GM12892 (cell line): Measurements from ENCODE around the gene ZDHHC22. TPM values are rescaled to one million over a fixed set of nuclear protein-coding genes. Genes with fewer than 3 reads are reported as not detected.

ENCODE experiments used
- DNase-seq: peaks from one replicate; pipeline ENCODE4 v3.0.0; 2011; ENCODE audit not compliant: insufficient read length
- FAIRE-seq: peaks from 2 replicates; lab custom pipeline; 2011; peaks lifted over from hg19 to GRCh38; lab: Jason Lieb, UNC
- POLR2A ChIP-seq: IDR thresholded peaks from 2 replicates; pipeline ENCODE4 v1.6.1; 2011; ENCODE audit warnings: low read depth, low read length, control low read depth
- POLR2AphosphoS5 ChIP-seq: IDR thresholded peaks from 2 replicates; pipeline ENCODE4 v1.6.1; 2011; ENCODE audit warnings: low read depth, low read length, control low read depth
- TAF1 ChIP-seq: IDR thresholded peaks from 2 replicates; pipeline ENCODE4 v1.6.1; 2011; ENCODE audit warnings: low read depth, mild to moderate bottlenecking, control low read depth, low read length, borderline replicate concordance
- polyA plus RNA-seq: library from polyadenylated mRNA; unstranded; fragments of >200 nt; gene quantifications from one replicate; pipeline ENCODE4 v1.2.1, GENCODE V29; 2012; ENCODE audit warnings: missing spikeins, inconsistent platforms; ENCODE audit not compliant: missing spikeins

ZDHHC22 gene
- polyA plus RNA-seq: not detected

- FAIRE-seq (no peak), DNase-seq (no peak)
Observed at GRCh38 chr14:77141214-77142004, at the start of gene ZDHHC22. Gene ZDHHC22, minus strand, starts transcription at chr14:77141791. Its CDS starts 2,053 bp downstream, at chr14:77139738.

GRCh38 chr14:77190977-77191376, 49.4 kb upstream of the ZDHHC22 start:
- FAIRE-seq: no peak
- no peak for TF ChIP-seq POLR2A
- no peak for TF ChIP-seq POLR2AphosphoS5
- no peak for TF ChIP-seq TAF1

More at GRCh38 chr14:77141214-77142004, at the start of gene ZDHHC22:
- TF ChIP-seq POLR2AphosphoS5: no peak
- no peak for TF ChIP-seq TAF1
- TF ChIP-seq POLR2A: no peak

DNA sequence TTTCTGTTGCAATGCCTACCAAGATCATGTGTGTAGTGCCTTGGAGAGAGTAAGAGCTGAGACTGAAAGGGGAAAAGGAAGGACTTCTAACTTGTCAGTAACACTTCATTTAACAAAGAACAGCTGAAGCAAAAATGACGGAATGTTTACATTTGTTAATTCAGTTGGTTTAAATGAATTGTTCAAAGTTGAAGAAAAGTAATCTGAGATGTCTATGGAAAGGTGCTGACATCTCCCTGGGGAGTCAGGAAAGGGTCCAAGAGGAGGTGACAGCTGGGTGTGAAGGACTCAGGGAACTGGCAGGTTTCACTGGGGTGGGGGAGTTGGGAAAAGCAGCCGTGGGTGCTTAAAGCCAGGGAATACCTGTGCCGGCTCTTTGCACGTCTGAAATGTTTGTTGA, 47.9 kb upstream of the ZDHHC22 start:
- TF ChIP-seq TAF1 (no peak), POLR2AphosphoS5 (no peak), POLR2A (no peak)
- no peak for DNase-seq
- no peak for FAIRE-seq

More at GRCh38 chr14:77190977-77191376, 49.4 kb upstream of the ZDHHC22 start:
- DNase-seq: no peak

- DNase-seq (no peak), FAIRE-seq (no peak)
- TF ChIP-seq TAF1: no peak
- TF ChIP-seq POLR2AphosphoS5: no peak
- no peak for TF ChIP-seq POLR2A
Observed at GRCh38 chr14:77187649-77188012, 46.0 kb upstream of the ZDHHC22 start.

DNA sequence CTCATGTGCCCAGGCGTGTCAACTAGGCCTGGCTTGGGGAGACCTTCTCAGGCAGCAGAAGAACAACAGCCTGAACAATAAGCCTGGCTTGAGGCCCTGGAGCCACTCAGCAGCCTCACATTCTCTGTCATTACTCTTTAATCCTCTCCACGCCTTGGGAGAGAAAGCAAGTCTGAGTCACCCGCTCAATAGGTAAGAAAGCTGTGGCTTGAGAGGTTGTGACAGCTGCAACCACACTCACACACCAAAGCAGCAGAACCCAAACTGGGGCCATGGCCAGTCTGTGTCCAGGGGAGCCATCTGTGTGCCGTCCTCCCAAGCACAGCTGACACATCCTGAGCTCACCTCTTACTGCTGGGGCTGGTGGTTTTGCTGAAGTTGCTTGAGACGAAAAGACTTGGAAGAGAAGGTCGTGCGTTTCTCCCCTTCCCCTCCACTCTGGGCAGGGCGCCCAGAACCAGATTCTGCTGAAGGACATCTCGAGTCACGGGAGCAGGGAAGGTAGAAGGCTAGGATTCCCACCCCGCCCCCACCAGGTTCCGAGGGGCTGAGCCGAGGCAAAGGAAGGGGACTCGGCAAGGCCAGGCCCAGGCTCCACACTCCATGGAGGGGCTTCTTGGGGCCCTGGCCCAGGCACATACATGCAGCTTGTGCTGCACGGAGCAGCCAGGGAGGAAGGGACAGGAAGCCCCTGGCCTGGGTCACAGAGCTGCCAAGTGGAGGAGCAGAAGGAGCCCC, 45.5 kb upstream of the ZDHHC22 start:
- no peak for DNase-seq
- FAIRE-seq: no peak
- no peak for TF ChIP-seq TAF1
- no peak for TF ChIP-seq POLR2AphosphoS5
- no peak for TF ChIP-seq POLR2A

DNA sequence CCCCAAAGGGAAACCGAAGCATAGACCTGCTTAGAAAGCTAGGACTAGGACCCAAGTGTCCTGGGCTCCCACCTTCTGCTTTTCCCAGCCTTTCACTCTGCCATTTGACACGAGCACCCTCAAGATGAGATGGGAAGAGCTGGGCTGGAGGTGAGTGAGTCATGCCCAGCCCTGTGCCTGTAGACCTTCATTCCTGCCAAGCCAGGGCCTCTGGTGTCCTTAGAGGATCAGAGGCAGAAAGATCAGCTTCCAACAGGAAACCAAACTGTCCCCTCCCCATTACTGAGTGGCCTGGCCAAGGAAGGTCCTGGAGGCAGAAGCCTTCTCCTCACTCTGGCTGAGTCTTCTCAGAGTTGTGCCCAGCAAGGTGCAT, 43.5 kb upstream of the ZDHHC22 start:
- no peak for DNase-seq
- TF ChIP-seq POLR2A (no peak), TAF1 (no peak), POLR2AphosphoS5 (no peak)
- FAIRE-seq: no peak

GRCh38 chr14:77184396-77185092, 43.0 kb upstream of the ZDHHC22 start:
- TF ChIP-seq TAF1 (no peak), POLR2A (no peak), POLR2AphosphoS5 (no peak)
- DNase-seq: no peak
- no peak for FAIRE-seq

DNA sequence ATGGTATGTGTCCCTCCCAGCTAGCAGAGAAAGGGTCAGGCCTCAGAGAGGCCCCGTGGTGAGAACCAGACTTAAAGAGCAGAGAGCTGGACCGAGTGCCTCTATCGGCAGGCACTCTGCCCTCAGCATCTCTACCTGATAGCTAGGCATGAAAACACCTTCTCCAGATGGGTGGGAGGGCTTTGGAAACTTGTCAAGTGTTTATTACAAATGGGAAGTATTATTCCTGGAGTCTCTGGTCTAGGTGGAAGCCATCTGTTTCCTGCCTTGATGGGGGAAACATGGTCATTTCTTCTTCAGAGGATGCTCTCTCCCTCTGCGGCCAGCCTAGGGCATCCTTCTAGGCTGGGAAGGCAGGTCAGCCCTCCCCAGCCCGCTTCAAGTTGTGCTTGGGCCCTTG, 42.3 kb upstream of the ZDHHC22 start:
- no peak for FAIRE-seq
- no peak for TF ChIP-seq TAF1
- no peak for TF ChIP-seq POLR2AphosphoS5
- no peak for TF ChIP-seq POLR2A

DNA sequence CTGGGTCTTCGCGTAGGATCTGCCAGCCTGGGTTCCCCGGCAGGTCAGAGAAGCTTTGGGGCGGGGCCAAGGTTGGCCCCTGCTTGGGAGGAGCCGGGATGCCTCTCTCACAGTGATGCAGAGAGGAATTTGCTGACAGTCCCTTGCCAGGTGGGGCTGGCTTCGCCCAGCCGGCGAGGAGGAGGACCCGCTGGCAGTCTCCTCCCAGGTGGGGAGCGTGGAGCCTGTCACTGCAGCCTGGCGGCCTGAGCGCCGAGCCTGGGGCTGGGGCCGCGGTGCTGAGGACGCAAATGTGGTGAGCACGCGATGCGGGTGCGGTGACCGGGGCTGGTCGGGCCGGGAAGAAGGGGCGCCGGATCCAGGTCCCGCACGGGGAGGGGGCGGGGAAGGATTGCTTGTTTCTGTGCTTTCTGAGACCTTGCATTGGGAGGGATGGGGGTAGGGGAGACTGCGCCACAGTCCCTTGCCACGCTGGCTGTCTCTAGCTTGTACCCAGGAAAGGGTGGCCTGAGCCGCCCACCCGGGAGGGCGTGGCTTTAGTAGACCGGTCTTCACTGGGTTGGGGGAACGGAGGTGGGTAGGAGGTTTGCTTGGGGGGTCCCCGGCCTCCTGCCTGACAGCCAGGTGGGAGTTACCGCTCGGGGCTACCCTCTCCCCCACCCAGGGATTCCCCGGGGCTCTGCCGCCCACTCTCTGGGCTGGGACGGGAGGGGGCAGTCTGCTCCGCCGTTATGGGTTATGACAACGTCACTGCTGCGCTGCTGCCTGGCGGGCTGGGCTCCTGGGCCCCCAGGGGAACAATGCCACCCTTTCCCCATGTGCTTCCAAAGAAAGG, 40.2 kb upstream of the ZDHHC22 start, which contains the start of gene TMEM63C:
TSS of gene TMEM63C (plus strand) at position 196 of the 835 bp plus-strand sequence. CDS start 37,016 bp downstream, outside the sequence.
- TF ChIP-seq POLR2A (no peak), POLR2AphosphoS5 (no peak), TAF1 (no peak)
- peak; percentile 53 for DNase-seq
- peak; percentile 27 for FAIRE-seq

More for the DNA sequence above, 42.3 kb upstream of the ZDHHC22 start:
- no peak for DNase-seq
